ENCODE measurements around the gene PCSK4. TPM values are rescaled to one million over a fixed set of nuclear protein-coding genes. Genes with fewer than 3 reads are reported as not detected.
A peak's percentile ranks its signal among the peaks of the same experiment; 100 is the strongest.

PCSK4 gene
- total and polyA plus RNA-seq, 2 of the 4 experiments (the other 2 are of a cell fraction) = 0.72 to 1.7 TPM

- no peaks in the 10 kb centered on the region for H3K9me1 ChIP-seq (ENCODE audit: insufficient read depth, low read length)
- no peak overlapping the region for H3K4me3 ChIP-seq (ENCODE audit: insufficient read depth, low read depth, low read length)
- ChIA-PET POLR2A (ENCODE audit: unreplicated experiment) (no interaction called here), CTCF (no interaction called here)
- TF ChIP-seq MAFK (IDR thresholded peaks at IDR 0.05; ENCODE audit: low read depth, low read length) (no peak), MAZ (IDR thresholded peaks at IDR 0.05; ENCODE audit: borderline replicate concordance, low read depth, low read length) (no peak), RAD21 (IDR thresholded peaks at IDR 0.05; ENCODE audit: low read length) (no peak), BHLHE40 (IDR thresholded peaks at IDR 0.05; ENCODE audit: low read depth, low read length) (no peak), CTCF (conservative IDR thresholded peaks at IDR 0.05; ENCODE audit: low read depth, low read length) (no peak), CHD1 (IDR thresholded peaks at IDR 0.05; ENCODE audit: low read depth, low read length) (no peak), NFE2L2 (IDR thresholded peaks at IDR 0.05; ENCODE audit: low read depth, low read length) (no peak), POLR2A (IDR thresholded peaks at IDR 0.05; ENCODE audit: low read depth, low read length) (no peak), FOS (IDR thresholded peaks at IDR 0.05; ENCODE audit: low read depth, low read length) (no peak), MXI1 (IDR thresholded peaks at IDR 0.05; ENCODE audit: borderline replicate concordance, low read depth, low read length) (no peak), SMC3 (IDR thresholded peaks at IDR 0.05; ENCODE audit: low read depth, low read length) (no peak), CEBPB (IDR thresholded peaks at IDR 0.05; ENCODE audit: low read depth, low read length) (no peak), RCOR1 (IDR thresholded peaks at IDR 0.05; ENCODE audit: insufficient replicate concordance, low read length) (no peak), RFX5 (IDR thresholded peaks at IDR 0.05; ENCODE audit: low read depth, low read length) (no peak)
- TF ChIP-seq, protein P1, sequence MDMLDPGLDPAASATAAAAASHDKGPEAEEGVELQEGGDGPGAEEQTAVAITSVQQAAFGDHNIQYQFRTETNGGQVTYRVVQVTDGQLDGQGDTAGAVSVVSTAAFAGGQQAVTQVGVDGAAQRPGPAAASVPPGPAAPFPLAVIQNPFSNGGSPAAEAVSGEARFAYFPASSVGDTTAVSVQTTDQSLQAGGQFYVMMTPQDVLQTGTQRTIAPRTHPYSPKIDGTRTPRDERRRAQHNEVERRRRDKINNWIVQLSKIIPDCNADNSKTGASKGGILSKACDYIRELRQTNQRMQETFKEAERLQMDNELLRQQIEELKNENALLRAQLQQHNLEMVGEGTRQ (IDR thresholded peaks at IDR 0.05; ENCODE audit: low read depth, low read length) = no peak
- TF ChIP-seq, protein P2, sequence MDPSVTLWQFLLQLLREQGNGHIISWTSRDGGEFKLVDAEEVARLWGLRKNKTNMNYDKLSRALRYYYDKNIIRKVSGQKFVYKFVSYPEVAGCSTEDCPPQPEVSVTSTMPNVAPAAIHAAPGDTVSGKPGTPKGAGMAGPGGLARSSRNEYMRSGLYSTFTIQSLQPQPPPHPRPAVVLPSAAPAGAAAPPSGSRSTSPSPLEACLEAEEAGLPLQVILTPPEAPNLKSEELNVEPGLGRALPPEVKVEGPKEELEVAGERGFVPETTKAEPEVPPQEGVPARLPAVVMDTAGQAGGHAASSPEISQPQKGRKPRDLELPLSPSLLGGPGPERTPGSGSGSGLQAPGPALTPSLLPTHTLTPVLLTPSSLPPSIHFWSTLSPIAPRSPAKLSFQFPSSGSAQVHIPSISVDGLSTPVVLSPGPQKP (IDR thresholded peaks at IDR 0.05; ENCODE audit: borderline replicate concordance, low read depth, low read length) = no peak
- H3K56ac ChIP-seq (ENCODE audit: extremely low read depth, insufficient read depth, low read length) = no peak overlapping the region
- no peak overlapping the region for H2BK15ac ChIP-seq (ENCODE audit: low read depth, low read length)
- no peak overlapping the region for H2BK5ac ChIP-seq (ENCODE audit: low read depth, low read length, poor library complexity, severe bottlenecking)
- no peak overlapping the region for H4K8ac ChIP-seq (ENCODE audit: low read depth in 2 of 2, low read length in 2 of 2)
- in situ Hi-C loops (cut with MboI; ENCODE audit: low sequenced_read_pairs) (loop anchor here (25.0 kb wide), 1 partner anchor 248 kb away; no protein-coding TSS in a partner anchor), intact Hi-C loops (cut with micrococcal nuclease) (no loop called here), dilution Hi-C loops (cut with HindIII; ENCODE audit: low sequenced_read_pairs, unreplicated experiment) (no loop called here)
- H4K5ac ChIP-seq (ENCODE audit: low read depth, low read length) = no peak overlapping the region
- peaks cover 2% of the 10 kb centered on the region; the same call in 1 of the 2 replicates for H3K4me1 ChIP-seq (ENCODE audit: control insufficient read depth, insufficient read depth, low read length)
- BruUV-seq (replicated peaks) = no TSS peak
- H3K27me3 ChIP-seq (ENCODE audit: control insufficient read depth, insufficient read depth, low read length) = peaks cover 2% of the 10 kb centered on the region
- no peaks in the 10 kb centered on the region for H3K36me3 ChIP-seq (ENCODE audit: control insufficient read depth, insufficient read depth, low read length)
- H3K18ac ChIP-seq (ENCODE audit: low read depth, low read length) = no peak overlapping the region
- H2BK120ac ChIP-seq (ENCODE audit: low read depth, low read length) = no peak overlapping the region
- no peak overlapping the region for H3K27ac ChIP-seq (ENCODE audit: insufficient read depth, low read length)
- no peaks in the 10 kb centered on the region for H3K79me1 ChIP-seq (ENCODE audit: low read depth in 1 of 2, low read length in 2 of 2)
- WGBS, 2 experiments (ENCODE audit: extremely low coverage in 2 of 2, insufficient read length in 1 of 2) = no CpG with 5 or more reads among the region's 15 CpGs
- no peak overlapping the region for H3K4ac ChIP-seq (ENCODE audit: low read depth, low read length)
- no peak overlapping the region; the same call in 1 of the 2 replicates for H3K23ac ChIP-seq (ENCODE audit: low read depth, low read length)
- no peak for DNase-seq
- H3K4me2 ChIP-seq (ENCODE audit: low read depth, low read length) = peak overlapping the region; percentile 76
- H2AK9ac ChIP-seq (replicated peaks; ENCODE audit: low read depth, low read length, poor library complexity) = no peak overlapping the region
- no peak overlapping the region for H2AK5ac ChIP-seq (ENCODE audit: low read depth, low read length)
- H3K9ac ChIP-seq (ENCODE audit: low read depth, low read length) = no peak overlapping the region
- H2BK20ac ChIP-seq (ENCODE audit: low read depth, low read length) = no peak overlapping the region
- H3K14ac ChIP-seq (replicated peaks; ENCODE audit: low read depth, low read length) = no peak overlapping the region
- H4K20me1 ChIP-seq (ENCODE audit: insufficient read depth, low read length) = no peaks in the 10 kb centered on the region
- peak overlapping the region; percentile 79 for H2AFZ ChIP-seq (replicated peaks; ENCODE audit: low read length, poor library complexity)
- H3K9me3 ChIP-seq (ENCODE audit: control insufficient read depth, insufficient read depth, low read length) = no peaks in the 10 kb centered on the region
- no peak overlapping the region for H4K91ac ChIP-seq (ENCODE audit: insufficient read depth, low read depth, low read length)
- ATAC-seq (ENCODE audit: low read depth) = 0 out of 2 replicates have a peak, but pooled peaks have one; percentile 17
Measured at GRCh38 chr19:1538978-1539377, 48.8 kb upstream of the PCSK4 start.

Data from IMR-90 (cell line).